GM18526 (cell line): ENCODE results near the gene KLHL3.

Source experiments
- POLR2A ChIP-seq: IDR thresholded peaks from 3 replicates; pipeline ENCODE4 v1.6.1; 2011; ENCODE audit not compliant: insufficient read length; ENCODE audit errors: extremely low read depth

KLHL3 gene

DNA sequence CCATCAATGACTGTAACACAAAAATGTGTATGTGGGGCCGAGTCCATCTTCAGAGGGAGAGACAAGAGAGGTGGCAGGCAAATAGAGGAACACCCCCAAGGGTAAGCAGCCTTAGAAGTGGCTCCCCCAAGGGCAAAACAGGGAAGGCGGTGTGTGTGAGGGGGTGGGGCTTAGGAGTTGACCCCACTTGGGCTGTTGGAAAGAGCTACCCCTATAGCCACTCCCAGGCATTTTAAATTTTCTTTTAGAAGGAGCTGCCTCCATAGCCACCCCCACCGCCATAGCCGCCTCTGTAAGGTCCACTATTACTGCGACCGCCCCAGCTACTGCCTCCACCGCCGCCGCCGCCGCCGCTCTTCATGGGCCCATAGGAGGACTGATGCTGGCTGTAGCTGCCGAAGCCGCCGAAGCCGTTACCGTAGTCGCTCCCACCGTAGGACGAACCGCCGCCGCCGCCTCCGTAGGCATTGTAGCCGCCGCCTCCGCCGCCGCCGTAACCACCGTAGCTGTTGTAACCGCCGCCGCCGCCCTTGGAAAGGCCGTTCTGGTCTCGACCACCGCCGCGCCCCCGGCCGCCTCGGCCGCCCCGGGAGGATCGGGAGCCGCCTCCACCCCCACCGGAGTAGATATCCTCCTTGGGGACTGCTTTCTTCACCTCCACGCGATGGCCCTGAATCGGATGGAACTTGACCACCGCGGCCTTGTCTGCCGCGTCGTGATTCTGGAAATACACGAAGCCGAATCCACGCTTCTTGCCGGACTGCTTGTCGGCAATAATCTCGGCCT, 17.2 kb upstream of the KLHL3 start:
- no peak for TF ChIP-seq POLR2A

DNA sequence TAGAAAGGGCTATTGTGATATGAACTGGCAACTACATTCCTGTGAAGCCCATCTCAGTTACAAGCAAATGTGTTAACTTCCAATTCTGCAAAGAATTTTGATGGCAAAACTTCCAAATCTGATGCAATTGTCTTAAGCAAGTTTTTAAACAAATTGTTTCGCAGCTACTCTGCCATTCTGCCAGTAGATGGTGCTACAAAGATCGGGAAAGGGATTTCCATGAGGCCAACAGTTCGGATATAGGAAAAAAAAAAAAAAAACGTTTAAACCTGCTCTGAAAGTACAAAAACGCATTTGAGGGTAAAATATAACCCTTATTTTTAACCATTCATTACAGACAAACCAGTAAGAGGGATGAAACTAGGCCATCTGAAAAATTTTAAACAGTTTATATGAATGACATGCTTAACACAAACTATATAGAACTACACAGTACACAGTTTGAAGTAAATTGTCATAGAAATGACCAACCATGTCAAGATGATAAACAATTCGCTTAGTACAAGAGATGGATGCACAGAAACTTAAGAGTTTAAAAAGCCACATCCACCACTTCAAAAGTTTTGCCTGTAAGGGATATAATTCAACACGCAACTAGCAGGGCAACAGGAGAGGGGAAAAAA, 16.1 kb upstream of the KLHL3 start:
- no peak for TF ChIP-seq POLR2A

- TF ChIP-seq POLR2A = no peak
Measured at GRCh38 chr5:137750436-137750835, 14.5 kb upstream of the KLHL3 start.

DNA sequence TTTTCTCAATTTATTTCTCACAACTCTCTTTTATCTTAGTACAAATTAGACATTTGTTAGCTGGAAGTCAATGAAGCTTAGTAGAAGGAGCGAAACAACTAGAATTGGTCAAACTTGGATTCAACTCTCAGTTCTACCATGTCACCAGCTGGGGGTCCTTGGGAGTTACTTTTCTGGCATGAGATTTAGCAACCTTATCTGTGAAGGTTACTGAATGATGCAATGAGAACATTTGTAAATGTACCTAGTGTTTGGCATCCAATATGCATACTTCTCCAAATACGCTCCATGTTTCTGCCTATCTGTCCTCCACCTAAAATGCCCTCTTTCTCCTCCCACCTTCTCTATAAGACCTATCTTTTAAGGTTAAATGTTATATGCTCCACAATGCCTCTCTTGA, 12.0 kb upstream of the KLHL3 start:
- TF ChIP-seq POLR2A = no peak

GRCh38 chr5:137743031-137743640, 7.2 kb upstream of the KLHL3 start:
- TF ChIP-seq POLR2A = no peak

DNA sequence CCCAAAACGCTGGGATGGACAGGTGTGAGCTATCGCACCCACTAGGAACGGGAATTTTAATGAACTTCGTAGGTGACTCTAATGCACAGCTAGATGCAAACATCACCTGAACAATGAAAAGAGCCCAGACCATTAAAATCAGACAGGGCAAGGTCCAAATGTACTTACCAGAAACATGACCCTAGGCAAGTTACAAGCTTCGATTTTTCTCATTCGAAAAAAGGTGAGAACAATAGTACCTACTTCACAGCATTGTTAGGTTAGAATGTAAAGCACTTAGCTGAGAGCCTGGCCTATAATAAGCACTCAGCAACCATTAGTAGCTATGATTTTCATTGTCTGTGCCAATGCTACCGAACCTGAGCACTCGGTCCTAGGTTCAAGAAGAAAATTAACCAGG, 5.8 kb upstream of the KLHL3 start:
- TF ChIP-seq POLR2A = no peak

GRCh38 chr5:137739737-137740136, 3.8 kb upstream of the KLHL3 start:
- no peak for TF ChIP-seq POLR2A

- no peak for TF ChIP-seq POLR2A
Measured at GRCh38 chr5:137738947-137739346, 3.1 kb upstream of the KLHL3 start.

DNA sequence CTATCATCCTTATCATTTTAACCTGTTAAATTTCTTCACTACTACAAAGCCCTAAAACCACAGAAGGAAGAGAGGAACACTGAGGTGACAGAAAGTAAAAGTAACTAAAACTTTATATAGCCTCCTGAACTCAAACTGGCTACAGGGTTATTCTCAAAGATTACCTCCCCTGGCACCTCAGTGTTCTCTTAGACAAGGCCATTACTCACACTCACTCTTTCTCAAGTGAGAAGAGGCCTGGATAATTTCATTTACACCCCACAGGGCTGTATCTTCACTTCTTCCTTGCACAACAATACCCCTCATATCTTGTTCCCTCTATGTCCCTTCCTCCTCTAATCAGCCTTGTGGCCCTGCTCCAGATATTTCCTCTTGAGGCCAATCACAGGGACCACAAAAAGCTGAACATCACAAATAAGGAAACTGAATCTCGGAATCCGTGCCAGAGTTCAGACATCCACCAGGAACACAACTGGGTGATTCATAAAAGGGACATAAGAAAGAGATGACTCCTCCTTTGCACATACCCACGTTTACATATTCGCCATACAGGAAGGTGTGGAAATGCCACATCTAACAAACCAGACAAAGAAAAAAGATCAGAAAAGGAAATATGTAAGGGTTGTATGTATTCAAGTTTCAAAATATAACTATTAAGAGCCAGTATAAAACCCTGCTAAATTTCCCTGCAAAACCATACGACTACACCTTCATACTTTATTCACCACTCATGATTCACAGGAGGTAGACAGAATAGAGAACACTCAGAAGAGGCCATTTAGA, 1.7 kb upstream of the KLHL3 start:
- no peak for TF ChIP-seq POLR2A

- no peak for TF ChIP-seq POLR2A
Measured at GRCh38 chr5:137736496-137736895, 607 bp upstream of the KLHL3 start.

GRCh38 chr5:137734962-137735554, 831 bp downstream of the KLHL3 start:
- TF ChIP-seq POLR2A = no peak

- no peak for TF ChIP-seq POLR2A
Measured at GRCh38 chr5:137734331-137734730, 1.6 kb downstream of the KLHL3 start.

GRCh38 chr5:137733922-137734321, 2.0 kb downstream of the KLHL3 start:
- no peak for TF ChIP-seq POLR2A

DNA sequence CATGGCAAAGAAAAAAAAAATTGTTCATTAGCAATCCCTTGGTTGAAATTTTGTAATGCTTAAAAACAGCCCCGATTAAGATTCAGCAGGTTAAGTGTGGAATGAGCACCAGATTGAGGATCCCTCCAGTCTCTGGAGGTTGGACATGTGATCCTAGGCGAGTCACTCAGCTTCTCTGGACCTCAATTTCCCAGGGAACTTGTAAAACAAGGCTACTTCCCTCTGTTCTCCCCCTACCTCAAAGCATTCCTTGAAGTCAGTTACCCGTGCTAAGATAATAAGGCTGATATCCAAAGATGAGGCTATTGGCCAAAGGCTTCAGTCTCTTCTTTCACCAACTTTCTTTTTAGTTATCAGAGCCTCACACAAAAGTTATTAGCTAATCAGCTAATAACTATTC, 2.9 kb downstream of the KLHL3 start:
- no peak for TF ChIP-seq POLR2A

GRCh38 chr5:137731176-137731575, 4.7 kb downstream of the KLHL3 start:
- TF ChIP-seq POLR2A = no peak

- TF ChIP-seq POLR2A = no peak
Measured at GRCh38 chr5:137730336-137730735, 5.6 kb downstream of the KLHL3 start.

DNA sequence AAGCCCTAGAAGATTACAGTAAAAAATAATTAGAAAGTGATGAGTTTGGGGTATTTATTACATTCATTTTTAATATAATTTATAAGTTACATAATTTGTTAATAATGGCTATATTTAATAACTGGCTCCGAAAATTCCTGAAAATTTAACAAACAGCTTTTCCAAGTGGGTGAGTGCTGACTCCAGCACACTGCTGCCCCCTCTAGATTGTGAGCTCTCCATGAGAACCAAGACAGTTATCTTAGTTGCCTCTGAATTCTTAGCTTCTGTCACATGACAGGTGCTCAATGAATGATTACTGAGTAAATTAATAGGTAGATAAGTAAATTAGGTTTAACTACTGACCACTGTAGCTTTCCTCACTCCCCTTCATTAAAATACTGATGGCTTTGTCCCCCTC, 7.8 kb downstream of the KLHL3 start:
- no peak for TF ChIP-seq POLR2A
